Psoas muscle (tissue), 8 donors: Measurements from ENCODE around the gene AHRR. TPM values are rescaled to one million over a fixed set of nuclear protein-coding genes. Genes with fewer than 3 reads are reported as not detected.

ENCODE experiments used
- ATAC-seq, 4 donors: fragments of 200-7000 bp; cut with Tn5 transposase; one replicate each; pipeline ENCODE4 v1.9.1; 2020; ENCODE audit warnings: moderate library complexity in 3 of 4, mild to moderate bottlenecking in 2 of 4
- DNase-seq, 2 donors: peaks; one replicate each; pipeline ENCODE4 v3.0.0-alpha.2; 2020
- H3K27ac ChIP-seq: fragments of 200-600 bp; one replicate; pipeline ENCODE4 v1.8.0; 2022
- H3K27me3 ChIP-seq, 3 donors: fragments of 200-600 bp in 1 of 3; one replicate each; pipeline versions ENCODE4 v1.6.1 to v1.8.0; 2013 to 2022; ENCODE audit warnings: low read length in 2 of 3, mild to moderate bottlenecking in 2 of 3, moderate library complexity in 1 of 3; ENCODE audit not compliant: insufficient read depth in 3 of 3
- H3K36me3 ChIP-seq, 2 donors: fragments of 200-600 bp in 1 of 2; one replicate each; pipeline versions ENCODE4 v1.6.1 to v1.8.0; 2013 to 2022; ENCODE audit warnings: low read depth in 1 of 2, mild to moderate bottlenecking in 1 of 2, moderate library complexity in 1 of 2; ENCODE audit not compliant: insufficient read depth in 1 of 2
- H3K4me1 ChIP-seq: fragments of 200-600 bp; one replicate; pipeline ENCODE4 v1.8.0; 2022
- H3K4me3 ChIP-seq: fragments of 200-600 bp; one replicate; pipeline ENCODE4 v1.8.0; 2022; ENCODE audit warnings: mild to moderate bottlenecking
- H3K9me3 ChIP-seq: fragments of 200-600 bp; one replicate; pipeline ENCODE4 v1.8.0; 2022
- WGBS, 3 donors: extraction: QIAGEN DNeasy Blood & Tissue Kit; methylation state at CpG; one replicate each; pipeline versions ENCODE4 v1.1.6 to v1.1.7; 2013; 5-methylcytosine and 5-hydroxymethylcytosine counted together
- intact Hi-C, 2 donors: fragments of 100-400 bp; cut with DNase I; formaldehyde crosslinking; loops; one replicate each; pipeline versions ENCODE4 v1.11.0 to v1.14.2; 2022
- polyA plus RNA-seq, 3 donors: library from polyadenylated mRNA; stranded (reverse); fragments of 200-250 nt; gene quantifications; one replicate each; pipeline ENCODE4 v1.2.3, GENCODE V29; 2013
- total RNA-seq, 4 donors: library from RNA; stranded (reverse); fragmentation: NEBNext Ultra II Directional in 2 of 4; extraction: Animal tissue kit (Norgen Biotek cat#: 25700) in 2 of 4; gene quantifications; one replicate each; pipeline versions ENCODE4 v1.2.1 to v1.2.4, GENCODE V29; 2021 to 2023
- TF ChIP-seq, protein P1 (sequence below): fragments of 200-600 bp; IDR thresholded peaks from one replicate; pipeline ENCODE4 v1.8.0; 2022; ENCODE audit warnings: antibody characterized with exemption
- donor health status: healthy with polysubstance abuse.
- donor health status: DM: no; HTN: no; CAD: no; lungs with moderate emphysema.
- donor health status: Bipolar disorder and iron deficiency.
- donor health status: healthy.
- donor health status: DM: yes; HTN: yes; CAD: no.
- donor health status: DM: no; HTN: no; CAD: no.
- donor health status: DM: no; HTN: no; CAD: no.
- donor health status: DM: yes; HTN: yes; CAD: no.

Gene AHRR
- total and polyA plus RNA-seq, 7 donors: 0.10 to 7.4 (median 0.45) TPM

DNA sequence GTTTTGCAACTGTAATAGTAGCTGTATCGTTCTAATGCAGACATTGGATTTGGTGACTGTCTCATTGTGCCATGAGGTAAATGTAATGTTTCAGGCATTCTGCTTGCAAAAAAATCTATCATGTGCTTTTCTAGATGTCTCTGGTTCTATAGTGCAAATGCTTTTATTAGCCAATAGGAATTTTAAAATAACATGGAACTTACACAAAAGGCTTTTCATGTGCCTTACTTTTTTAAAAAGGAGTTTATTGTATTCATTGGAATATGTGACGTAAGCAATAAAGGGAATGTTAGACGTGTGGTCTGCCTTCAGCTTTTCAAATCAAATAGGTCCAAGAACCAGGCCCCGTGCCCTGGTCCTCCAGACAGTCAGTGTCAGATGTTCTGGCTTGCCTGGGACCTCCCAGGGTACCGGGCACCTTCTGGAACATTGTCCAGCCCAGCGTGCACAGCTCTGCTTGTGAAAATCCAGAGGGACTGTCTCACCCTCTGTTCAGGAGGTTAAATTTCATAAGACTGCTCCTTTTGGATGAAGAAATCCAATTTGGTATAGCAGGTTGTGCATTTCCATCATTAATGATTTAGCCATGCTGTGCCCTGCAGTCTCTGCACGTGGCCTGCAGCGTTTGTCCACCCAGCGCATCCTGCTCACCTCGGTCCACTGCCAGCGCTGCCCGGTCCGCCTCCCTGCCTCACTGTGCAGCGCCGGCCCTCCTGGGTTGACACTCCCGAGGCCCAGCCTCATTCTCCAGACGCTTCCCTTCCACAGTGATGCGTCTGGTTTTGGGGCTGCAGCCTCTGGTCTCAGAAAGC is 6.6 kb upstream of the AHRR start:
- WGBS, 3 donors: 88 to 90% (median 88%) methylated on average over 18 of the region's 18 CpGs
- intact Hi-C loops: loop anchor here in 1 of 2 donors (5.0 kb wide), 1 partner anchor 128 kb away; no protein-coding TSS in a partner anchor
- peaks cover 3 to 51% of the 10 kb centered on the region in 2 donors for H3K36me3 ChIP-seq

DNA sequence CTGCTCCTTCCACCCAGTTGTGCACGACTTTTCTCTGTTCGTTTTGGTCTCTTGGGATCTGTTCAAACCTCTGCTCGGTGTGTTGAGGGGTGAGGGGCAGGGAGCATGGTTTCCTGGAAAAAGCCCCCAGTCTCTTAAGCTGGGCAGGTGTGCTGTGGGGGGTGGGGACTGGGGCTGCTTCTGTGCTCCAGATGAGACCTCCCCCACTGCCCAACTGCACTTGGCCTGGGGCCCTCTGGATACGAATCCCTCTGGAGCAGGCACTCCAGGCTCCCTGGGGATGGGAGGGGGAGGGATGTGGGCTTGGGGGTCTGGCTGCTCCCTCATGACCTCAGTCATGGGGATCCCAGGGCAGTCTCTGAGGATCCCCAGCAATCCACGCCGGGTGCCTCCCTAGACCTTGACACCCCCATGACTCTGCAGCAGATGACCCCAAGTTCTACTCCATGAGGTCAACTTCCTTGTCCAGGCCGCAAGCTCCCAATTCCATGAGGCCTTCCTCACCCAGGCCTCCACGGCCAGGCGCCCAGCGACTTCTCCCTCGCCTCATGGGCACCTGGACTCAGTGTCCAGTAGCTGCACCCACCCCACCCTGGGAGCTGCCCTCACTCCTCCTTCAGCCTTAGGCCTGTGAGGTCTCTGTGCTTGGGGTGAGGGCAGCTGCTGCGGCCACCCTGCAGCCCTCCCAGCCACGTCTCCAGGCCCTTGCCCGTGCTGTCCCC is 5.9 kb upstream of the AHRR start:
- H3K27ac ChIP-seq: no peak overlapping the region
- DNase-seq (peak in 1 of 2 donors; percentile 32), ATAC-seq (no peak)
- no peaks in the 10 kb centered on the region for H3K9me3 ChIP-seq
- H3K36me3 ChIP-seq: peaks cover 3 to 46% of the 10 kb centered on the region in 2 donors
- 79 to 88% (median 82%) methylated on average over 12 to 14 of the region's 14 CpGs for WGBS, 3 donors
- H3K4me1 ChIP-seq: no peaks in the 10 kb centered on the region
- H3K27me3 ChIP-seq: peaks cover 0 to 21% (median 3%) of the 10 kb centered on the region in 3 donors
- intact Hi-C loops: loop anchor here in 1 of 2 donors (5.0 kb wide), 1 partner anchor 128 kb away; no protein-coding TSS in a partner anchor
- no peak overlapping the region for H3K4me3 ChIP-seq
- TF ChIP-seq, protein P1, sequence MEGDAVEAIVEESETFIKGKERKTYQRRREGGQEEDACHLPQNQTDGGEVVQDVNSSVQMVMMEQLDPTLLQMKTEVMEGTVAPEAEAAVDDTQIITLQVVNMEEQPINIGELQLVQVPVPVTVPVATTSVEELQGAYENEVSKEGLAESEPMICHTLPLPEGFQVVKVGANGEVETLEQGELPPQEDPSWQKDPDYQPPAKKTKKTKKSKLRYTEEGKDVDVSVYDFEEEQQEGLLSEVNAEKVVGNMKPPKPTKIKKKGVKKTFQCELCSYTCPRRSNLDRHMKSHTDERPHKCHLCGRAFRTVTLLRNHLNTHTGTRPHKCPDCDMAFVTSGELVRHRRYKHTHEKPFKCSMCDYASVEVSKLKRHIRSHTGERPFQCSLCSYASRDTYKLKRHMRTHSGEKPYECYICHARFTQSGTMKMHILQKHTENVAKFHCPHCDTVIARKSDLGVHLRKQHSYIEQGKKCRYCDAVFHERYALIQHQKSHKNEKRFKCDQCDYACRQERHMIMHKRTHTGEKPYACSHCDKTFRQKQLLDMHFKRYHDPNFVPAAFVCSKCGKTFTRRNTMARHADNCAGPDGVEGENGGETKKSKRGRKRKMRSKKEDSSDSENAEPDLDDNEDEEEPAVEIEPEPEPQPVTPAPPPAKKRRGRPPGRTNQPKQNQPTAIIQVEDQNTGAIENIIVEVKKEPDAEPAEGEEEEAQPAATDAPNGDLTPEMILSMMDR: no peak

More for the DNA sequence above, 6.6 kb upstream of the AHRR start:
- no peaks in the 10 kb centered on the region for H3K4me1 ChIP-seq
- no peak overlapping the region for H3K4me3 ChIP-seq
- no peak for ATAC-seq
- TF ChIP-seq, protein P1: no peak
- H3K27me3 ChIP-seq: peaks cover 0 to 13% (median 3%) of the 10 kb centered on the region in 3 donors
- H3K27ac ChIP-seq: no peak overlapping the region
- no peaks in the 10 kb centered on the region for H3K9me3 ChIP-seq
- DNase-seq: peak in 1 of 2 donors; percentile 32

DNA sequence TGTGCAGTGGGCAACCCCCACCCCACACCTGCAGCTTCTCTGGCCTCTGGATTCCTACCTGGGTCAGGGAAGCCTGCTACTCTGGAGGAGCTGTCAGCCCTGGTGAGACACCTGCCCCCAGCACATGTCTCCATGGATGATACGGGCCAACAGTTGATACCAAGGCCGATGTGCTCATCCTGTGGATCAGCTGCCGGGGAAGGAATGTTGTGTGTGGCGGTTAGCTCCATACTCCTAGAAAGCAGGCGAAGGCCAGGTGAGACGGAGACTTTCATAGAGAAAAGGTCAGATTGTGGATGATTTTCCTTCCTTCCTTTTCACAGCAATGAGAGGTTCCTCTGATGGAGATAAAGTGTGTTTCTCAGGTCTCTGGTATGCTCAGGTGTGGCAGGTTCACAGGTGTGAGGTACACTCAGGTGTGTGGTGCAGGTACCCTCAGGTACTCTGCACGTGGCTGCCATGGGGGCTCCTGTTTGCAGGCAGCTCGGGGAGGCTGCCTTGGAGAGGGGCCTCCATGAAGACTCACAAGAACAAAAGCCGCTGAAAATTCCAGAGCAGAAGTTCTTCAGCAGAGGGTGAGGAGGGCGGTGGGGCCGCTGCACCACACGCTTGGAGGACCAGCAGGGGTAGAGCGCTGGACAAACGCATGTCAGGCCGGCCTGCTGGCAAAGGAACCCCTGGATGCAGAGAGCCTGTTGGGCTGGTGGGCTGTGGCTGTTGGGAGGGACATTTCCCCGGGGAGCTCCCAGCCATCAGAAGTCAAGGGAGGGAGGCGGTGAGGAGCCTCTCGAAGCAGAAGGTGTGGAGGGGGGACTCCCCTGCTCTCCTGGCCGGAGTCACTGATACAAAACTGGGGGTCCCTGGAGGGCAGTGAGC is 5.1 kb upstream of the AHRR start:
- Histone ChIP-seq H3K4me3 (no peak overlapping the region), H3K27me3 (peaks cover 0 to 29% (median 8%) of the 10 kb centered on the region in 3 donors), H3K4me1 (no peaks in the 10 kb centered on the region), H3K9me3 (no peaks in the 10 kb centered on the region), H3K36me3 (peaks cover 3 to 41% of the 10 kb centered on the region in 2 donors), H3K27ac (no peak overlapping the region)
- DNase-seq: no peak
- WGBS, 3 donors: 87 to 93% (median 92%) methylated on average over 19 of the region's 19 CpGs
- no peak for ATAC-seq
- TF ChIP-seq, protein P1: no peak
- intact Hi-C loops: loop anchor here in 1 of 2 donors (5.0 kb wide), 1 partner anchor 129 kb away; no protein-coding TSS in a partner anchor

DNA sequence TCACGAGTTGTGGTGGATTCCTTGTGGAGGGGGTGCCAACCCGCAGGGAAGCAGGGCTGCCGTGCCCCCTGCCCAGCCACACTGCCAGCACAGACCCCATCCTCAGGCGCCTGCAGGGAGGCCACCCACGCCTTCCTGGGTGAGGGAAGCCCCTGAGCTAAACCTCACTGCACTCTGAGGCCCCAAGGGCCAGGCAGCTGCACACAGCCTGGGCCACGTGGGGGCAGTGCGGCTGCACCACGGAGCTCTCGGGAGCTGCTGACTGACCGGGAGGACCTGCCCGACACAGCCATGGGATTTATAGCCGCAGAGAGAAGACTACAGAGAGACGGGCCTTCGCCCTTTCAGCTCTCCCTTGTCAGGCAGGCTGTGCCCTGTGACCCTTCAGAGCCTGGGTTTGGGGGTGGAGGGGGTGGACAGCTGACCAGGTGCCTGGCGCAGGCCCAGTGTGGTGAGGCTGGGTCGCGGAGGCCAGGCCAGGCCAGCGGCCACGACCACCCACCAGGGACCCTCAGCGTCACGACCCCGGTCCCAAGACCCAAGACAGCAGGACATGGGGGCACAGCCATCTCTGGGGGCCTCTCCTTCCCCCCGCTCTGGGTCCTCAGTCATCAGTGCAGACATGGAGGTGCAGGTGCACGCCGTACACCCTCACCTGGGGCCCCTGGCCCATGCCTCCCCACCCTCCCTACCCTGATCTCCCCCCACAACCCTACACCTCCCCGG is 4.3 kb upstream of the AHRR start:
- no peak overlapping the region for H3K27ac ChIP-seq
- H3K27me3 ChIP-seq: peaks cover 0 to 36% (median 8%) of the 10 kb centered on the region in 3 donors
- no peaks in the 10 kb centered on the region for H3K4me1 ChIP-seq
- ATAC-seq (peak; percentile 33 to 61 (median 42)), DNase-seq (no peak)
- TF ChIP-seq, protein P1: peak; percentile 19
- H3K9me3 ChIP-seq: no peaks in the 10 kb centered on the region
- peaks cover 3 to 40% of the 10 kb centered on the region in 2 donors for H3K36me3 ChIP-seq
- 56 to 61% (median 57%) methylated on average over 20 to 26 of the region's 26 CpGs for WGBS, 3 donors
- intact Hi-C loops: loop anchor here in 1 of 2 donors (5.0 kb wide), 1 partner anchor 130 kb away; no protein-coding TSS in a partner anchor
- H3K4me3 ChIP-seq: no peak overlapping the region
